Caco-2 (cell line): ENCODE measurements around the gene RPRD2. TPM values are rescaled to one million over a fixed set of nuclear protein-coding genes. Genes with fewer than 3 reads are reported as not detected.
"Not testable (repeated sequence)": the region's sequence is repeated elsewhere in the genome, so short reads cannot be mapped to it uniquely, and the experiment has no call there.

Experiments
- Bru-seq: library from RNA; stranded (reverse); fragments of 400-500 nt; gene quantifications from one replicate; lab custom pipeline; 2021; lab: Mats Ljungman, UMichigan
- BruChase-seq, 2 experiments: library from RNA; stranded (reverse); fragments of 400-500 nt; gene quantifications; one replicate each; lab custom pipeline; 2021; lab: Mats Ljungman, UMichigan
- BruUV-seq: library from RNA; stranded (reverse); fragments of 400-500 nt; replicated peaks from 2 replicates; lab custom pipeline; 2021; lab: Mats Ljungman, UMichigan
- CTCF ChIA-PET: fragments of 300-600 bp; sonication (Branson Sonifier 250); formaldehyde crosslinking; loops from one replicate; lab custom pipeline; 2022; ENCODE audit warnings: antibody characterized with exemption; lab: Charles Lee
- POLR2A ChIA-PET: fragments of 300-600 bp; sonication (Branson Sonifier 250); formaldehyde crosslinking; loops from one replicate; lab custom pipeline; 2022; ENCODE audit warnings: antibody characterized with exemption; lab: Charles Lee
- DNase-seq, 2 experiments: peaks; one replicate each; pipeline versions ENCODE4 v3.0.0 to v3.0.0-alpha.2; 2020 to 2022
- H3K27me3 ChIP-seq: replicated peaks from 2 replicates; pipeline ENCODE4 v1.6.0; 2011; ENCODE audit warnings: low read length; ENCODE audit not compliant: control insufficient read depth, insufficient read depth
- H3K36me3 ChIP-seq: 2 replicates; pipeline ENCODE4 v1.5.1; 2011; ENCODE audit warnings: low read length; ENCODE audit not compliant: control insufficient read depth, insufficient read depth
- H3K4me1 ChIP-seq: fragments of 250-450 bp; sonication (Bioruptor Pico); 2 replicates; pipeline ENCODE4 v1.5.1; 2020; ENCODE audit warnings: mild to moderate bottlenecking
- H3K4me3 ChIP-seq: 2 replicates; pipeline ENCODE4 v1.5.1; 2011; ENCODE audit warnings: low read depth, mild to moderate bottlenecking, control low read depth, low read length
- H3K9me3 ChIP-seq: fragments of 250-450 bp; sonication (Bioruptor Pico); 2 replicates; pipeline ENCODE4 v1.5.1; 2020; ENCODE audit warnings: mild to moderate bottlenecking, moderate library complexity
- H3K27ac Mint-ChIP-seq: one replicate; pipeline ENCODE4 v1.8.0; 2022; ENCODE audit warnings: mixed read lengths; ENCODE audit not compliant: unreplicated experiment
- H3K27me3 Mint-ChIP-seq: one replicate; pipeline ENCODE4 v1.8.0; 2022; ENCODE audit warnings: mixed read lengths; ENCODE audit not compliant: insufficient read depth, unreplicated experiment
- H3K36me3 Mint-ChIP-seq: one replicate; pipeline ENCODE4 v1.8.0; 2022; ENCODE audit warnings: mild to moderate bottlenecking, mixed read lengths; ENCODE audit not compliant: insufficient read depth, unreplicated experiment
- H3K4me1 Mint-ChIP-seq: one replicate; pipeline ENCODE4 v1.8.0; 2022; ENCODE audit warnings: low read depth, mixed read lengths; ENCODE audit not compliant: unreplicated experiment
- H3K4me3 Mint-ChIP-seq: one replicate; pipeline ENCODE4 v1.8.0; 2022; ENCODE audit warnings: mild to moderate bottlenecking, moderate library complexity, mixed read lengths; ENCODE audit not compliant: unreplicated experiment
- H3K9me3 Mint-ChIP-seq: one replicate; pipeline ENCODE4 v1.8.0; 2022; ENCODE audit warnings: mixed read lengths; ENCODE audit not compliant: unreplicated experiment
- intact Hi-C: fragments of 100-400 bp; cut with micrococcal nuclease; formaldehyde crosslinking; loops from one replicate; pipeline ENCODE4 v1.10.0; 2022; ENCODE audit not compliant: unreplicated experiment
- long read RNA-seq: library from polyadenylated mRNA; stranded (forward); transcript quantifications from one replicate; pipeline ENCODE4 v2.0.0, GENCODE V29; 2022
- total RNA-seq: library from RNA; stranded (reverse); gene quantifications from 2 replicates; pipeline ENCODE4 v1.2.3, GENCODE V29; 2022
- TF ChIP-seq, protein P1 (sequence below), 2 experiments: fragments of 200-600 bp in 1 of 2; IDR thresholded peaks; 1 replicate in 1 of 2; 2 replicates in 1 of 2; pipeline versions ENCODE4 v1.5.1 to v1.8.0; 2011 to 2022; ENCODE audit warnings: antibody characterized with exemption in 1 of 2, control low read depth in 1 of 2, inconsistent platforms in 1 of 2, low read depth in 1 of 2, low read length in 1 of 2, mild to moderate bottlenecking in 1 of 2, moderate library complexity in 1 of 2; ENCODE audit not compliant: insufficient read depth in 1 of 2, severe bottlenecking in 1 of 2, unreplicated experiment in 1 of 2

RPRD2 gene
- total RNA-seq (24.3 and 25.0 TPM in 2 replicates), Bru-seq, nascent RNA (percentile 79 among the genes with signal in this experiment), BruChase-seq, experiment 1, labeled RNA remaining after a 2-hour chase (percentile 77 among the genes with signal in this experiment), BruChase-seq, experiment 2, labeled RNA remaining after a 6-hour chase (percentile 70 among the genes with signal in this experiment)
- long read RNA-seq, full-length matches to known transcripts: 5 of 22 reads
- long read RNA-seq, partial matches to known transcripts: 0 of 22 reads
- long read RNA-seq, other reads (novel, unspliced or antisense): 17 of 22 reads

DNA sequence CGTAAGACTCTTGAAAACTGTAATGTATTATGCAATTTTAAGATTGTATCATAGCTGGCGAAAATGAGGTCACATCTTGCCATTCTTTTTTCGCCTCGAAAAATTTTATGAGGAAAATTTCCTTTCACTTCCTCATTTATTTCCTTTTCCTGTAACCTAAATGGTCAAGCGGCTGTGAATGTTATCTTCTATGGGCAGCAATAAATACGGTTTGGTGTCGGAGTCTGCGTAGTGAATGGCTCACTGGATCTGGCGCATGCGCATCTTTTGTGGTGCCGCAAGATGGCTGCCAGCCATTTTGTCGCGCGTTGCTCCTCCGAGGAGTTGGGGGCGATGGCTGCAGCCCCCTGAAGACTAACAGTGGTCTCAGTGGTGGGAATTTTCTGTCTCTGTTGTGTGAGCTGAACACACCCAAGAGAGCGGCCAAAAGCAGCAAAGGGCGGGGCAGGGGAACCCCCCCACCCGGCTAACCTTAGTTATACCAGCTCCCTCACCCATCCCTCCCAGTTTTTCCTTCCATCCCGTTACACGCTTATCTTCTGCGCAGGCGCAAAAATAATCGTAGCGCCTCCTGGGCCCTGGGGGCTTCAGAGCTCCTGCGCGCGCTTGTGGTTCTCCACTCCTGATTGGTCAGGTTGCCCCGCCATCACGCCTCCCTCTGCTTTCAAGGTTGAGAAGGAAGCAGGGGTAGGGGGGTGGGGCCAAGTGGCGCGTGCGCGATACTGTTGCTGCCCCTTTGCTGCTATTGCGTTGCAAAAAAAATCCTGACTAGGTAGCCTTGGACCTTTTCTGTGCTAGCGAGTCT lies at the start of gene RPRD2:
Gene RPRD2 (plus strand): TSS at position 722 of the 805 bp plus-strand sequence. CDS start 568 bp downstream, outside the sequence.
- ChIA-PET POLR2A (interaction anchor here (0.6 to 1.2 kb wide), 12 partner anchors 43 to 1185 kb away, joined by 3 to 9 read pairs (median 4); partner anchors contain the start of genes ANP32E, CIART, ENSA and MCL1), CTCF (interaction anchor here (0.6 to 1.3 kb wide), 6 partner anchors 12 to 197 kb away, joined by 3 to 6 read pairs (median 4); no protein-coding TSS in a partner anchor)
- peaks cover 63% of the 10 kb centered on the region for H3K36me3 Mint-ChIP-seq
- peak within 1 kb of the TSS; percentile 62 for H3K4me3 ChIP-seq
- H3K9me3 Mint-ChIP-seq: no peaks in the 10 kb centered on the region
- peaks cover 7% of the 10 kb centered on the region; the same call in 1 of the 2 replicates for H3K4me1 ChIP-seq
- H3K4me1 Mint-ChIP-seq: peaks cover 13% of the 10 kb centered on the region
- H3K9me3 ChIP-seq: no peaks in the 10 kb centered on the region
- H3K27ac Mint-ChIP-seq: peak within 1 kb of the TSS; percentile 94
- H3K36me3 ChIP-seq: no peaks in the 10 kb centered on the region
- no peaks in the 10 kb centered on the region for H3K27me3 ChIP-seq
- no peaks in the 10 kb centered on the region for H3K27me3 Mint-ChIP-seq
- BruUV-seq: no TSS peak
- peak within 1 kb of the TSS; percentile 85 for H3K4me3 Mint-ChIP-seq
- intact Hi-C loops: loop anchor here (1.0 to 5.0 kb wide), 2 partner anchors 69 to 152 kb away; partner anchors contain the start of gene FALEC
- peak; percentile 99 to 100 for DNase-seq
- TF ChIP-seq, protein P1, sequence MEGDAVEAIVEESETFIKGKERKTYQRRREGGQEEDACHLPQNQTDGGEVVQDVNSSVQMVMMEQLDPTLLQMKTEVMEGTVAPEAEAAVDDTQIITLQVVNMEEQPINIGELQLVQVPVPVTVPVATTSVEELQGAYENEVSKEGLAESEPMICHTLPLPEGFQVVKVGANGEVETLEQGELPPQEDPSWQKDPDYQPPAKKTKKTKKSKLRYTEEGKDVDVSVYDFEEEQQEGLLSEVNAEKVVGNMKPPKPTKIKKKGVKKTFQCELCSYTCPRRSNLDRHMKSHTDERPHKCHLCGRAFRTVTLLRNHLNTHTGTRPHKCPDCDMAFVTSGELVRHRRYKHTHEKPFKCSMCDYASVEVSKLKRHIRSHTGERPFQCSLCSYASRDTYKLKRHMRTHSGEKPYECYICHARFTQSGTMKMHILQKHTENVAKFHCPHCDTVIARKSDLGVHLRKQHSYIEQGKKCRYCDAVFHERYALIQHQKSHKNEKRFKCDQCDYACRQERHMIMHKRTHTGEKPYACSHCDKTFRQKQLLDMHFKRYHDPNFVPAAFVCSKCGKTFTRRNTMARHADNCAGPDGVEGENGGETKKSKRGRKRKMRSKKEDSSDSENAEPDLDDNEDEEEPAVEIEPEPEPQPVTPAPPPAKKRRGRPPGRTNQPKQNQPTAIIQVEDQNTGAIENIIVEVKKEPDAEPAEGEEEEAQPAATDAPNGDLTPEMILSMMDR (IDR thresholded peaks at IDR 0.05; ENCODE audit: insufficient read depth in 1 of 2, low read depth in 1 of 2, low read length in 1 of 2, severe bottlenecking in 1 of 2, unreplicated experiment in 1 of 2): no peak

DNA sequence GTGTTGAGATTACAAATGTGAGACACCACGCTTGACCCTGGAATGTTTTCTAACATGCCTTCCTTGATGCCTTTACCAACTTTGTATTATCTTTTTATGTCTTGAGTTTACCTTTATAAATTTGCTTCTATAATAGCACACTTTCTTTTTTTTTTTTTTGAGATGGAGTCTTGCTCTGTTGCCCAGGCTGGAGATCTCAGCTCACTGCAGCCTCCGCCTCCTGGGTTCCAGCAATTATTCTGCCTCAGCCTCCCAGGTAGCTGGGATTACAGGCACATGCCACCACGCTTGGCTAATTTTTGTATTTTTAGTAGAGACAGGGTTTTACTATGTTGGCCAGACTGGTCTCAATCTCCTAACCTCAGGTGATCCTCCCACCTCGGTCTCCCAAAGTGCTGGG lies 49.3 kb upstream of the RPRD2 start:
- BruUV-seq, H3K4me3 Mint-ChIP-seq, H3K27me3 ChIP-seq, intact Hi-C loops, H3K9me3 Mint-ChIP-seq, H3K27me3 Mint-ChIP-seq, DNase-seq, H3K36me3 Mint-ChIP-seq, H3K36me3 ChIP-seq, H3K4me1 ChIP-seq, H3K9me3 ChIP-seq, H3K4me3 ChIP-seq, H3K27ac Mint-ChIP-seq, CTCF ChIA-PET, H3K4me1 Mint-ChIP-seq, POLR2A ChIA-PET: not testable (repeated sequence)

DNA sequence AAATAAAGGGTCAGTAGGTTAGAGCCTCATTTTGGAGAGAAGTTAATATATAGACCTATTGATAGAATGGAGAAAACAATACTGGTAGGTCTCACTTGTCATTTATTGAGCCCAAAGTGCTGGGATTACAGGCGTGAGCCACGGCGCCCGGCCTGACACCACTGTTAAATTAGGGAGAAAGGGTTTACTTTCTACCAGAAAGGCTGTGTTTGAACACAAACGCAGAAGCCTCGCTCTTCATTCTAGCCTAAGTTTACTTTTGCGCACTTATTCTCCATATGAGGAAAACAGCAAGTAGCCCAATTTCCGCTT lies 43.3 kb upstream of the RPRD2 start:
- no TSS peak for BruUV-seq
- Mint-ChIP-seq H3K36me3 (peaks cover 47% of the 10 kb centered on the region), H3K9me3 (no peaks in the 10 kb centered on the region), H3K27me3 (no peaks in the 10 kb centered on the region), H3K27ac (peak overlapping the region; percentile 93), H3K4me3 (peak overlapping the region; percentile 92), H3K4me1 (no peaks in the 10 kb centered on the region)
- DNase-seq: no peak
- ChIA-PET CTCF (interaction anchor here (0.6 kb wide), 1 partner anchor 1265 kb away, joined by 3 read pairs; no protein-coding TSS in a partner anchor), POLR2A (interaction anchor here (0.9 to 1.1 kb wide), 2 partner anchors 43 to 310 kb away, joined by 3 to 8 read pairs; partner anchors contain the start of gene RPRD2)
- intact Hi-C loops: no loop called here
- no peaks in the 10 kb centered on the region for H3K27me3 ChIP-seq
- H3K9me3 ChIP-seq: no peaks in the 10 kb centered on the region
- H3K36me3 ChIP-seq: no peaks in the 10 kb centered on the region; the same call in none of the 2 replicates
- peaks cover 10% of the 10 kb centered on the region for H3K4me1 ChIP-seq
- TF ChIP-seq, protein P1 (IDR thresholded peaks at IDR 0.05; ENCODE audit: insufficient read depth in 1 of 2, low read depth in 1 of 2, low read length in 1 of 2, severe bottlenecking in 1 of 2, unreplicated experiment in 1 of 2): no peak
- peak overlapping the region; percentile 76 for H3K4me3 ChIP-seq
